ENCODE measurements around the gene PMCH.
"Not testable (repeated sequence)": the region's sequence is repeated elsewhere in the genome, so short reads cannot be mapped to it uniquely, and the experiment has no call there.

Gene PMCH

DNA sequence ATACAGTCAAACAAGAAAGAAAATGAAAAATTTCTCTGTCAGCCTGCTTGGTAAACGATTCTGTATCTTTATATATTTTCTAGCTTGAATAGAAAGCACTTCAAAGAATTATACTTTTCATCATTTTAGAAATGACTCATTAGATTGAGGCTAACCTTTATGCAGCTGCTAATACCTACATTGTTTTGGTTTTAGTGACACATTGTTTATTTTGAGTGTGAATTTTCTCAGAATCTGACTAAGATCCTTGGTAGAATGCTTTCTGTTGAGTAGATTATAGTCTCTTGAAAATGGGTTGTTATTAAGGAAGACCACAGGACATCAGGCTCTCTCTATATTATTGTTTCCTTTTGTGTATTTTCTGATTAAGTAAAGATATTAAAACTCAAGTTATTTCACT, at the start of gene PMCH:
Gene PMCH (minus strand): TSS at position 45 of the 400 bp plus-strand sequence. CDS start 63 bp downstream, outside the sequence.
- DNase-seq, result no peak

GRCh38 chr12:102240859-102241258, 43.2 kb upstream of the PMCH start:
- not testable (repeated sequence) for DNase-seq

GRCh38 chr12:102234599-102234998, 37.0 kb upstream of the PMCH start:
- DNase-seq, result no peak

- DNase-seq, result no peak
Measured at GRCh38 chr12:102232446-102232845, 34.8 kb upstream of the PMCH start.

DNA sequence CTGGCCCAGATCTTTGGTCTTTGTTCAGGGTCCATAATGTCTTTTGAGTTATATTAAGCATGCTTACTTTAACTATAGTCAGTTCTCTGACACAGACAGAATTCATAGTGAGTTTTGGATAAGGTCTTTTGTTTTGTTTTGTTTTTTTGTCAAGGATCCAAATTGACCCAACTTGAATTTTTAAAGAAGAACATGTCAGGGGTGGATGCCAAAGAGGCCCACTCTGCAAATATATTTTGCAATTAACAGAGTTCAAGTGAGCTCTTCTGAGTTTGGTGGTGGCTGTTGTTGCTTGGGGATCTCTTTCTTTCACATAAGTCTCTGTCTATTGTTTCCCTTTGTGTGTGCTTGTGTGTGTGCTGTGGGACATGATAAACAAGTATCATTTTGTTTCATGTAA, 34.4 kb upstream of the PMCH start:
- DNase-seq, result no peak

- DNase-seq, result no peak
Measured at GRCh38 chr12:102227954-102228353, 30.3 kb upstream of the PMCH start.

- no peak for DNase-seq
Measured at GRCh38 chr12:102220736-102221135, 23.1 kb upstream of the PMCH start.

- DNase-seq, result no peak
Measured at GRCh38 chr12:102215992-102216691, 18.5 kb upstream of the PMCH start.

DNA sequence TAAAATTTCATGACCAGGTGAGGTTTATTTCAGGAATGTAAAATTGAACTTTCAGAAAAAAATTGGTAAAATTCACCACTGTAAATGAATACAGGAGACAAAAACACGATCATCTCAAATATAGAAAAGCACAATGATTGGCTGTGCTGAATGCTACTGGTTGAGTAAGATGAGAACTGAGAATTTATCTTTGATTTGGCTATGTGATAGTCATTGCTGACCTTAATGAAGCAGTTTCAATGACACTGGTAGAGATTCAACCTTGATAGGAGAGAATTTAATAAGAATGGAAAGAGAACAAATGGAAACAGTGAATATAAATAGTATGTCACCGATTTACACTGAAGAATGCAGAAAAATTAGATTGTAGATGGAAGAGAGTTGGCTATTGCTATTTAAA, 6.4 kb upstream of the PMCH start:
- no peak for DNase-seq

GRCh38 chr12:102202556-102202955, 4.9 kb upstream of the PMCH start:
- no peak for DNase-seq

GRCh38 chr12:102201436-102202061, 3.9 kb upstream of the PMCH start:
- DNase-seq, result no peak

DNA sequence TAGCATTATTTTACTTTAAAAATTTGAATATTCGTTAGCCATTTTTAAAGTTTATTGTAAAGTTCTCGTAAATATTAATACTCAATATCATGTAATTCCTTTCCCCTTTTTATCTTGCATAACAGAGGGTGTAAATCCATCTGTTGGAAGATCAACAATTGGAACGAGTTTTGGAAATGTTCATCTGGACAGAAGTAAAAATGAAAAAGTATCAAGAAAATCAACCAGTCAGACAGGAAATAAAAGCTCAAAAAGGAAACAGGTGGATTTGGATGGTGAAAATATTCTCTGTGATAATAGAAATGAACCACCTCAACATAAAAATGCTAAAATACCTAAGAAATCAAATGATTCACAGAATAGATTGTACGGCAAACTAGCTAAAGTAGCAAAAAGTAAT, 1.8 kb downstream of the PMCH start:
- no peak for DNase-seq

DNA sequence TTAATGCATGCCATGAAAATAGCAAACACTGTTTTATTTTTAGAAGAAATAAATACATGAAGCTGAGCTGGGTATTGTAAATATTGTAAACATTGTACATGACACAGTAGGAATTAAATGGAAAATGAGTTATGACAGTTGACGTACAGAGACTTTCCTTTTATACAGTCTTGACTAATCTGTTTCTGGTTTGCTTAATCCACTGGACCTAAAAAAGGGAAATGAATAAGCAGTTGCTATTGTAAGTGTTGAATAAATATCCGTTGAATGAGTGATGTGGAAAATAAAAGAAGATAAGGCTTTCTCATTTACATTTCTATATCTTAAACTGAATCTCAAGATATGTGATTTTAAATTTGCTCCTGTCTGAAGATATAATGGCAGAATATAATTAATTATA, 15.0 kb downstream of the PMCH start:
- DNase-seq, result no peak

- no peak for DNase-seq
Measured at GRCh38 chr12:102174761-102175160, 22.9 kb downstream of the PMCH start.

DNA sequence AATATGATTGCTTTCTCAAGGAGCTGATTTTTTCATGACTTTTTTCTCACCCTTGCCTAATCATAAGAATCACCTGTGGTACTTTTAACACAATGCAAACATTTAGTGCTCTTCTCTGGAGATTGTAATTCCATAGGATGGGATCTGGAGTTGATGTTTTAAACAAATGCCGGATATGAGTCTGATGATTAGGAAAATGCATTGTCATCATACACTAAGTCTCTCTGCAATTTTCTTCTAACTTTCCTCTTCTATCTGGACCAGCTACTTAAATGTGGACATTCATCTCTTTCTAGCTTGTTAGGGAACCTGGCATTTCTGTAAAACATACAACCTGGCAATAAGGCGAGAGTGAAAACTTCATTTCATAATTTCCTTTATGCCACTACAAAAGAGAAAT, 23.5 kb downstream of the PMCH start:
- DNase-seq, result no peak

DNA sequence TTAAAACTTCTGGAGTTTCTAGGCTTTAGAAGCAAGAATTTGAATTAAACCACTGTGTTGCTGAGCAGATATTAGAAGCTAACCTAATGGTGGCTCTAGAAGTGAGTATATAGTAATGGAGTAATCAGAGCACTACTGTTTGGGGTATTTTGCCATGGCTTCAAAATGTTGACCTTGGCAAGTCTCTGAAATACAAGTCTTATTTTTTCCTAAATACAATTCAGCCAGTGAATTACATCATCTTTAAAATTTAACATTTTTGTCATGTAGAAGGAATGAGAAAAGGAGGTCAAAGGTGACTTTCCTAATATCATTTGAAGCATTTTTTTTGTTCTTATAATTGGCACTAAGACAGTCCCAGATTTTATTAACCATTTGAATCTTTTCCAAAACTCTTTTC, 25.2 kb downstream of the PMCH start:
- no peak for DNase-seq

- DNase-seq, result no peak
Measured at GRCh38 chr12:102171951-102172350, 25.7 kb downstream of the PMCH start.

DNA sequence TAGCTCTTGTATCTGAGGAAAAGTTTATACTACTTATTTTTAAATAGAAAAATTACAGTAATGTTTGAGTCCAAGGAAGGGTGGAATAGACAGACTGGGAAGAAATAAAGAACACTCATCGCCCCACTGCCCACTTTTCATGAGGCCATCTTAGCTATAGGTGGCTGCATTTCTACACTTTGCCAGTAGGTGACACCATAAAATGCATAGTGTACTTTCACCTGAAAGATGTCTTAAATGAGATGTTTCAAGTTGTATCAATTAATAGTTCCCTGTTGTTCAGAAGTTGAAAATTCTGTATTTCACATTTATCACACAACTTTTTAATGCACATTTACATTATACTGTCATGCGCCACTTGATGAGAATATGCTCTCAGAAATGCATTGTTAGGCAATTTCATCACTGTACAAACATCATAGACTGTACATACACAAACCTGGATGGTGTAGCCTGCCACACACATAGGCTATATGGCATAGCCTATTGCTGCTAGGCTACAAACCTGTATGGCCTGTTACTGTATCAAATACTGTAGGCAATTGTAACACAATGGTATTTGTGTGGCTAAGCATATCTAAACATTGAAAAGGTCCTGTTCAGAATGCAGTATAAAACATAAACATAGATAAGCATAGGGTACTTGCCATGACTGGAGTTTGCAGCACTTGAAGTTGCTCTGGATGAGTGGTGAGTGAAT, 27.6 kb downstream of the PMCH start:
- no peak for DNase-seq

DNA sequence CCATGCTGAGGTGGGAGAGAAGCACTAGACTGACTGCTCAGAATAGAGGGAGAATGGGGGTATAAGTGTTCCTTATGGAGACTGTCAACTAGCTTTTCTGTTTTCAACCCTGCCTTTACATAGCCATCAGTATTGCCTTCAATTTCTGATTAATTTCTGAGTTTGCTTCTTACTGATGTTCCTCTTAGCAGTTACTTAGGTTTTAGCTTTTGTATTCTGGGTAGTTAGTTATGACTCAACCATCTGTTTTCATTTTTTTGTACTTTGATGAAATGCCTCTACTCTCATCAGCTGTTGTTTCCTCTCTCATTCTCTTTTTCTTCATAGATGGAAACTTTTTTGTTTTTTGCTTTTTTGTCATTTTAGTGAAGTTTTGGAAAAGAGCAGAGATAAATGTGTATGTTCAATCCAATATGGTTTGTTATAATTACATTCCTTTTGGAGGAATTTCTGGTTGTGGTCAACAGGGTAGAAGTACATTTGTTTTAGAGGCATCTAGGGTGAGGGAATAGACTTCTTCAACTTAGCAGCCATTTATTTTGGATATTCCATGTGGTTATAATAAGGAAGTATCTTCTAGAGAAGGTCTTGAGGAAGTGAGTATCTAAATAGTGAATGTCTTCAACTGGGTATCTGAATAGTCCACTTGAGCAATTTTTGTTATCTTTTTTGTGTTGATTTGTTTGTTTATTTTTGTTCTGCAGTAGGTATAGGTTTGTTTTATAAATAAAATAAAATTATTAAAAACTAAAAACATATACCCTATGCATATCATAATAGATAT, 29.6 kb downstream of the PMCH start:
- no peak for DNase-seq

DNA sequence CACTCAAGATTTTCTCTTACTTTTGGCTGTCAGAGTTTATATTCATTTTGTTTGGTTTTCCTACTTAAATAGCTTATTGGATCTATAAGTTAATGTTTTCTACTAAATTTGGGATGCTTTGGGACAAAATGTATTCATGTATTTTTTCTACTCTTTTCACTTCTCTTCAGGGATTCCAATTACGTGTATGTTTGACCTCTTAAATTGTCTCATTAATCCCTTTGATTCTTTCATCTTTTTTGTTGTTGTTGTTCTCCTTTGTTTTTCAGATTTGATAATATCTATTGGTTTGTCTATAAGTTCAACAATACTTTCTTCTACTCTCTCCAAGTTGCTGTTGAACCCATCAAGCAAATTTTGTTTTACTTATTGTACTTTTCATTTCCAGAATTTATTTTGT, 34.2 kb downstream of the PMCH start:
- DNase-seq, result no peak

- not testable (repeated sequence) for DNase-seq
Measured at GRCh38 chr12:102155206-102155605, 42.4 kb downstream of the PMCH start.

DNA sequence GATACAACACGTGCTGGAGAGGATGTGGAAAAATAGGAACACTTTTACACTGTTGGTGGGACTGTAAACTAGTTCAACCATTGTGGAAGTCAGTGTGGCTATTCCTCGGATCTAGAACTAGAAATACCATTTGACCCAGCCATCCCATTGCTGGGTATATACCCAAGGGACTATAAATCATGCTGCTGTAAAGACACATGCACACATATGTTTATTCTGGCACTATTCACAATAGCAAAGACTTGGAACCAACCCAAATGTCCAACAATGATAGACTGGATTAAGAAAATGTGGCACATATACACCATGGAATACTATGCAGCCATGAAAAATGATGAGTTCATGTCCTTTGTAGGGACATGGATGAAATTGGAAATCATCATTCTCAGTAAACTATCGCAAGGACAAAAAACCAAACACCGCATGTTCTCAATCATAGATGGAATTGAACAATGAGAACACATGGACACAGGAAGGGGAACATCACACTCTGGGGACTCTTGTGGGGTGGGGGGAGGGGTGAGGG, 50.5 kb downstream of the PMCH start:
- DNase-seq, result not testable (repeated sequence)
